AG09309 (cell line): ENCODE data around the gene MBOAT1.

Source experiments
- DNase-seq: peaks from one replicate; pipeline ENCODE4 v3.0.0-alpha.2; 2010; ENCODE audit warnings: low read depth
- H3K4me3 ChIP-seq: 2 replicates; pipeline ENCODE4 v1.5.1; 2011; ENCODE audit warnings: mild to moderate bottlenecking, low read depth, low read length, moderate library complexity; ENCODE audit not compliant: control insufficient read depth
- CTCF ChIP-seq: IDR thresholded peaks from 2 replicates; pipeline ENCODE4 v1.5.1; 2011; ENCODE audit warnings: mild to moderate bottlenecking, low read depth, low read length, inconsistent platforms; ENCODE audit not compliant: insufficient read depth, control insufficient read depth; ENCODE audit errors: missing control alignments

MBOAT1 gene

GRCh38 chr6:20119485-20119884 lies 92.8 kb downstream of the MBOAT1 start:
- TF ChIP-seq CTCF = no peak
- H3K4me3 ChIP-seq = no peak overlapping the region
- no peak for DNase-seq

GRCh38 chr6:20118892-20119291 lies 93.4 kb downstream of the MBOAT1 start:
- no peak overlapping the region for H3K4me3 ChIP-seq
- no peak for TF ChIP-seq CTCF
- DNase-seq = no peak

- DNase-seq = no peak
- TF ChIP-seq CTCF = no peak
- no peak overlapping the region for H3K4me3 ChIP-seq
These were observed 94.8 kb downstream of the MBOAT1 start for GRCh38 chr6:20117474-20117873.

- no peak overlapping the region for H3K4me3 ChIP-seq
- no peak for DNase-seq
- no peak for TF ChIP-seq CTCF
These were observed 95.5 kb downstream of the MBOAT1 start for GRCh38 chr6:20116792-20117191.

- TF ChIP-seq CTCF = no peak
- DNase-seq = no peak
- H3K4me3 ChIP-seq = no peak overlapping the region
These were observed 96.9 kb downstream of the MBOAT1 start for GRCh38 chr6:20115246-20115980.

- no peak overlapping the region for H3K4me3 ChIP-seq
- no peak for DNase-seq
- TF ChIP-seq CTCF = no peak
These were observed 98.5 kb downstream of the MBOAT1 start for GRCh38 chr6:20113649-20114224.

GRCh38 chr6:20112841-20113240 lies 99.4 kb downstream of the MBOAT1 start:
- H3K4me3 ChIP-seq = no peak overlapping the region
- no peak for TF ChIP-seq CTCF
- no peak for DNase-seq
